ENCODE results near the gene AGBL5.

- TF ChIP-seq CTCF (conservative IDR thresholded peaks at IDR 0.05 in 1 of 2, IDR thresholded peaks at IDR 0.05 in 1 of 2; ENCODE audit: low read depth in 1 of 2, low read length in 2 of 2), result no peak
- no peak for TF ChIP-seq EZH2 (IDR thresholded peaks at IDR 0.05; ENCODE audit: low read length, missing control alignments)
Measured at GRCh38 chr2:27105981-27106380, 54.5 kb downstream of the AGBL5 start.

Measured in fibroblast of lung (primary cell).